Effector memory CD4-positive, alpha-beta T cell (primary cell): ENCODE measurements around the gene SPTLC1.

ENCODE experiments used
- DNase-seq, 3 donors: peaks; one replicate each; pipeline ENCODE4 v3.0.0-alpha.2; 2020
- H3K27ac ChIP-seq: 2 replicates; pipeline ENCODE4 v1.7.0; 2013; ENCODE audit warnings: mild to moderate bottlenecking, low read length, moderate library complexity; ENCODE audit not compliant: insufficient read depth, poor library complexity, severe bottlenecking
- H3K27me3 ChIP-seq: replicated peaks from 2 replicates; pipeline ENCODE4 v1.7.0; 2013; ENCODE audit warnings: mild to moderate bottlenecking, low read length; ENCODE audit not compliant: insufficient read depth, control insufficient read depth, poor library complexity, severe bottlenecking
- H3K36me3 ChIP-seq: 2 replicates; pipeline ENCODE4 v1.7.0; 2013; ENCODE audit warnings: mild to moderate bottlenecking, low read length, moderate library complexity; ENCODE audit not compliant: control insufficient read depth, insufficient read depth
- H3K4me1 ChIP-seq: 2 replicates; pipeline ENCODE4 v1.7.0; 2013; ENCODE audit warnings: low read length, mild to moderate bottlenecking; ENCODE audit not compliant: control insufficient read depth, insufficient read depth, poor library complexity, severe bottlenecking
- H3K4me3 ChIP-seq: 2 replicates; pipeline ENCODE4 v1.7.0; 2013; ENCODE audit warnings: low read length, low read depth, mild to moderate bottlenecking; ENCODE audit not compliant: insufficient read depth, poor library complexity, severe bottlenecking
- H3K9me3 ChIP-seq: 2 replicates; pipeline ENCODE4 v1.7.0; 2013; ENCODE audit warnings: mild to moderate bottlenecking, low read length, moderate library complexity; ENCODE audit not compliant: control insufficient read depth

SPTLC1 gene

GRCh38 chr9:92036756-92037155 is 78.5 kb downstream of the SPTLC1 start:
- Histone ChIP-seq H3K27ac (no peak overlapping the region), H3K4me1 (no peaks in the 10 kb centered on the region), H3K4me3 (no peak overlapping the region), H3K36me3 (peaks cover 47% of the 10 kb centered on the region), H3K27me3 (no peaks in the 10 kb centered on the region), H3K9me3 (no peaks in the 10 kb centered on the region)
- no peak for DNase-seq

DNA sequence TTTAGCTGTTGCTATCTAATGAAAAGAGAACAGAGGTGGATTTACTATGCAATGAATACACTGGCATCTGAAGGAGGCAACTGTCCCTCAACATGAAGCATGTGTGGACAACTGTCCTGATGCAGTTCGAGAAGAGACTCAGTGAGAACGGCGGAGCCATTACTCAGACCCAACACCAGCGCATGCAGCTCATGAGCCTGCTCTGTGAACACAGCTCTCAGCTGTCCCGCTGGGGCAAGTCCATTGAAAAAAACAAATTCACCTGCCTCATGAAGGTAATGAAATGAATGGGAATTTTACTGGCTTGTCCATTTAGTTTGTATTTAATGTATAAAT is 78.8 kb downstream of the SPTLC1 start:
- Histone ChIP-seq H3K27me3 (no peaks in the 10 kb centered on the region), H3K9me3 (no peaks in the 10 kb centered on the region), H3K4me3 (no peak overlapping the region), H3K4me1 (no peaks in the 10 kb centered on the region), H3K36me3 (peaks cover 44% of the 10 kb centered on the region), H3K27ac (no peak overlapping the region)
- DNase-seq = no peak

- Histone ChIP-seq H3K27ac (no peak overlapping the region), H3K9me3 (no peaks in the 10 kb centered on the region), H3K4me1 (no peaks in the 10 kb centered on the region), H3K4me3 (no peak overlapping the region), H3K27me3 (no peaks in the 10 kb centered on the region), H3K36me3 (peaks cover 44% of the 10 kb centered on the region)
- DNase-seq = no peak
Observed at GRCh38 chr9:92035687-92036410, 79.4 kb downstream of the SPTLC1 start.

DNA sequence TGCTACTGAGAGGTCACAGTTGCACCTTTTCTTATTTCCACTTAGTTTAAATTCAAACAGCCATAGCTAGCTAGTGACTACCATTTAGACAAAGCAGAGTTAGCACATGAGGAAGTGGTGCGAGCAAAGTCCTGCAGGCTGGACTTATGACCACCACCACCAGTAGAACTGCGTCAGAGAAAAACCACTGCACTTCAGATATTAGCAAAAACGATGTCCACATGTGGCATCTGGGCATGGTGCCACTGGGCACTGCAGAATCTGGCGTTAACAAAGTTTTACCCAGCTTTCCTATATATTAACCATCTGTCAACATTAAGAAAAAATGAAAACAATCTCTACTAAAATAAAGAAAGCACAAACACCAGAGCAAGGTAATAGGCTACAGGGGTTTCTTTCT is 80.1 kb downstream of the SPTLC1 start:
- no peaks in the 10 kb centered on the region for H3K27me3 ChIP-seq
- H3K4me3 ChIP-seq = no peak overlapping the region
- DNase-seq = no peak
- H3K36me3 ChIP-seq = peaks cover 44% of the 10 kb centered on the region
- H3K27ac ChIP-seq = no peak overlapping the region
- H3K4me1 ChIP-seq = no peaks in the 10 kb centered on the region
- H3K9me3 ChIP-seq = no peaks in the 10 kb centered on the region

DNA sequence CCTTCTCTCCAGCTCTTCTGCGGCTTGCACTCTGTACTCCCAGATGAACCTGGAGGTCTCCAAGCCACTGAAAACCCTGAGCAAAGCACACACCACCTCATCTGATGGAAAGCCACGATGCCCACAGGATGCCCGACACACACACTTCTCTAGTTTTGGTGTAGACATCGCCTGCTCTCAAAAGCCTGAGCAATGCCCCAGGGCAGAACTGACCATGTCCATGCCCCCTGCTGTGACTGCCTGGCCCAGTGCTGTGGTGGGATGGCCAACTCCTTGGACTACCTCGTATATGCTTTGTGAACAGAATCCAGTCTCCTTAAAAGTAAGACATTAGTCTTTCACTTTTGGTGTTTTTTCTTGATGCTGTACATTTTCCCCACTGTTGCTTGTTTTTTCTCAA is 81.2 kb downstream of the SPTLC1 start:
- DNase-seq = no peak
- Histone ChIP-seq H3K4me1 (no peaks in the 10 kb centered on the region), H3K36me3 (peaks cover 43% of the 10 kb centered on the region), H3K27ac (no peak overlapping the region), H3K4me3 (no peak overlapping the region), H3K27me3 (no peaks in the 10 kb centered on the region), H3K9me3 (no peaks in the 10 kb centered on the region)

GRCh38 chr9:92033307-92033706 is 81.9 kb downstream of the SPTLC1 start:
- DNase-seq = no peak
- Histone ChIP-seq H3K4me3 (no peak overlapping the region), H3K9me3 (no peaks in the 10 kb centered on the region), H3K36me3 (peaks cover 38% of the 10 kb centered on the region), H3K27me3 (no peaks in the 10 kb centered on the region), H3K27ac (no peak overlapping the region), H3K4me1 (no peaks in the 10 kb centered on the region)

GRCh38 chr9:92032891-92033290 is 82.3 kb downstream of the SPTLC1 start:
- H3K27me3 ChIP-seq = no peaks in the 10 kb centered on the region
- H3K4me1 ChIP-seq = no peaks in the 10 kb centered on the region
- no peak overlapping the region for H3K4me3 ChIP-seq
- peaks cover 34% of the 10 kb centered on the region for H3K36me3 ChIP-seq
- no peaks in the 10 kb centered on the region for H3K9me3 ChIP-seq
- no peak for DNase-seq
- no peak overlapping the region for H3K27ac ChIP-seq

DNA sequence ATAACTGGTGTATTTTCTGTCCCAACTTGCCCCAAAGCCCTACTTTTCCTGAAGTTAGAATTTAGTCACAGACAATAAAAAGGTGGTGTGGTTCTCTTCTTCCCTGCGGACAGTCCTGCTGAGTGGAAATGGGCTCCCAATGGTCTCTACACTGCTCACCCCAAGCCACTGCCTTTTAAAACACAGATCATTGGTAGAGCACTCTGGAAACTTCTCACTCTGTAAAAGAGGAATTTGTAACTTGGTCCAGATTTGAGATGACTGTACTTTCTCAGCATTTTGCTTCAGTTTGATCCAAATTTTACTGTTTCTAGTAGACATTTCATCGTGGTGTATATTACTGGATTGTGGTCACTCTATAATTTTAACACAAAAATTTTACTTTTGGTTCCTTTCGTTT is 84.8 kb downstream of the SPTLC1 start:
- no peaks in the 10 kb centered on the region for H3K9me3 ChIP-seq
- H3K27me3 ChIP-seq = no peaks in the 10 kb centered on the region
- no peak overlapping the region for H3K4me3 ChIP-seq
- no peak for DNase-seq
- no peak overlapping the region for H3K27ac ChIP-seq
- H3K4me1 ChIP-seq = no peaks in the 10 kb centered on the region
- peaks cover 17% of the 10 kb centered on the region for H3K36me3 ChIP-seq

DNA sequence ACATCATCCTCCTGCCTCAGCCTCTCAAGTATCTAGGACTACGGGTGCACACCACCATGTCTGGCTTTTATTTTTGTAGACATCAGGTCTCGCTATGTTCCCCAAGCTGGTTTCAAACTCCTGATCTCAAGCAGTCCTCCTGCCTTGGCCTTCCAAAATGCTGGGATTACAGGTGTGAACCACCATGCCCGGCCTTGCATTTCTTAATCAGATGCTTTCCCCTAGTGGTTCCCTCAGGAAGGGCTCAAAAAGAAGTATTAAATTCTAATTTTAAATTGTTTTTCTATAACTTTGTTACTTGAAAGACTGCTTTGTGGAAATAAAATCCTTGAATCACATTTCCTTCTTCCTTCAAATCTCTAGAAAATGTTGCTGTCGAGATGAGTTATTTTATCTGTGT is 85.7 kb downstream of the SPTLC1 start:
- no peak overlapping the region for H3K27ac ChIP-seq
- no peaks in the 10 kb centered on the region for H3K4me1 ChIP-seq
- no peaks in the 10 kb centered on the region for H3K27me3 ChIP-seq
- peaks cover 13% of the 10 kb centered on the region for H3K36me3 ChIP-seq
- H3K9me3 ChIP-seq = no peaks in the 10 kb centered on the region
- DNase-seq = no peak
- H3K4me3 ChIP-seq = no peak overlapping the region

- Histone ChIP-seq H3K9me3 (no peaks in the 10 kb centered on the region), H3K27ac (no peak overlapping the region), H3K4me1 (no peaks in the 10 kb centered on the region), H3K36me3 (no peaks in the 10 kb centered on the region), H3K27me3 (no peaks in the 10 kb centered on the region), H3K4me3 (no peak overlapping the region)
- DNase-seq = no peak
Observed at GRCh38 chr9:92026206-92027002, 88.8 kb downstream of the SPTLC1 start.
